GF-D8 (cell line): ENCODE measurements around the gene FRMD6.
"Not testable (repeated sequence)": the region's sequence is repeated elsewhere in the genome, so short reads cannot be mapped to it uniquely, and the experiment has no call there.

ENCODE experiments used
- DNase-seq: peaks from one replicate; lab custom pipeline; 2025; lab: John Stamatoyannopoulos, UW

The FRMD6 gene

DNA sequence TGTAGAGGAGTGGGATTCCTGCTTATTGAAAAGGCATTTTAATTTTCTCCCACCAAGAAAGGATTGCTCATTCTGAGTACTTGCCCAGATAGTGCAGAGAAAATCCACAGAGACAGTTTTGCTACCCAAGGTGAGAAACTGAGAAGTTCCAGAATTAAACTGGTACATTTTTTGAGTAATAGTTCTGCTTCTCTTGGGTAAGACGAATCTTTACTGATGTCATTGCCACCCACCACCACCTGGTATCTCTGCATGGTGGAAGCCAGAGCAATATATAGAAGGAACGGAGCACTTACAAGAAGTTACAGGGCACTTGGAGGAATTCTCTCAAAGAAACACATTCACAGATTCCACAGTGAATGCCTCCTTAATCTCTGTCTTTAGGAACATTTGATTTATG is 20.7 kb upstream of the FRMD6 start:
- DNase-seq = no peak

- DNase-seq = not testable (repeated sequence)
Measured at GRCh38 chr14:51633298-51633697, 18.4 kb upstream of the FRMD6 start.

DNA sequence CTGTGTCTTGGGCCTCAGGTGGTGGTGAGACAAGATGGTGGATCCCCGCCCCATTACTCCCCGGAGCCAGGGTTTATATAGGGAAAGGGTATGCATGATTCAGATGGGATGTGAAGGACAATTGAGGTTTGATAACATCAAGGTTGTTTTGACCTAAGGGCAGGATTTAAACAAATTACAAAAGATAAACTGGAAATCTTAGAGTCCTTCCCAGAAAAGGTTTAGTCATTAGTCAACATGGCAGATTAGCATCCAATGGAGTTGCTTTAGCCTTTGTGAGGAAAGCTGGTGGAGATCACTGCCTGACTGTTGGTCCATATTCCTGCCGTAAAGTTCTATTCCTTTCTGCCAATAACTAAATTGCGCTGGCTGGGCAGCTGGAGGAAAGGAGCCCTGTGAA is 15.6 kb upstream of the FRMD6 start:
- no peak for DNase-seq

GRCh38 chr14:51638071-51638944 is 13.4 kb upstream of the FRMD6 start:
- no peak for DNase-seq

DNA sequence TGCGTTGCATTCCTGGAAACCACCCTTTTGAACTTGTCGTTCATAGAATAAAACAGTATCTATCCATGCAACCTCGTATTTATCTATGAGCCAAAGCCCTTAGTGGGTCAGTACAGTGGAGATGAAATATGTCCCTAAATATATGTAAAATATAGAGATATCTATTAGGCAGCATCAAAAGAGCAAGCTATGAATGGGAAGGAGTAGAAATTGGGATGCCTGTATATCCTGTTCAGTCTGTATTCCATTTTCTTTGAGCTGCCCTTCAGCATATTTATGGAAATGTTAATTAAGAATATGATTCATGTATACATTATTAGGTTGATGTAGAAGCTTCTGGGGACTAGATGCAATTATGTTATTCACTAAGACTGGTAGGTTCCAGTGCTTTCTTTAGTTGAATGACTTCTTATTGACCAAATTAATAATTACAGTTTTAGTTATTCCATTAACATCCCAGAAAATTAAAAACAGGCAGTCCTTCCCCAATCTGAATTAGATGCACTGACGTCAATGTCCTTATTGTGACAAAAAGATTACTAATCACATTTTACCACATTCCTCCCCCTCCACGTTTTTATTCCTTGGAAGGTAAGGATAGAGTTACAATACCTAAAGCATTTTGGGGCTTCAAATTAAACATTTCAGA is 11.9 kb upstream of the FRMD6 start:
- no peak for DNase-seq

GRCh38 chr14:51643140-51643539 is 8.6 kb upstream of the FRMD6 start:
- DNase-seq = no peak

GRCh38 chr14:51644217-51644933 is 7.3 kb upstream of the FRMD6 start:
- DNase-seq = no peak

GRCh38 chr14:51648296-51648695 is 3.4 kb upstream of the FRMD6 start:
- DNase-seq = no peak

- DNase-seq = no peak
Measured at GRCh38 chr14:51650716-51651387, 858 bp upstream of the FRMD6 start.

DNA sequence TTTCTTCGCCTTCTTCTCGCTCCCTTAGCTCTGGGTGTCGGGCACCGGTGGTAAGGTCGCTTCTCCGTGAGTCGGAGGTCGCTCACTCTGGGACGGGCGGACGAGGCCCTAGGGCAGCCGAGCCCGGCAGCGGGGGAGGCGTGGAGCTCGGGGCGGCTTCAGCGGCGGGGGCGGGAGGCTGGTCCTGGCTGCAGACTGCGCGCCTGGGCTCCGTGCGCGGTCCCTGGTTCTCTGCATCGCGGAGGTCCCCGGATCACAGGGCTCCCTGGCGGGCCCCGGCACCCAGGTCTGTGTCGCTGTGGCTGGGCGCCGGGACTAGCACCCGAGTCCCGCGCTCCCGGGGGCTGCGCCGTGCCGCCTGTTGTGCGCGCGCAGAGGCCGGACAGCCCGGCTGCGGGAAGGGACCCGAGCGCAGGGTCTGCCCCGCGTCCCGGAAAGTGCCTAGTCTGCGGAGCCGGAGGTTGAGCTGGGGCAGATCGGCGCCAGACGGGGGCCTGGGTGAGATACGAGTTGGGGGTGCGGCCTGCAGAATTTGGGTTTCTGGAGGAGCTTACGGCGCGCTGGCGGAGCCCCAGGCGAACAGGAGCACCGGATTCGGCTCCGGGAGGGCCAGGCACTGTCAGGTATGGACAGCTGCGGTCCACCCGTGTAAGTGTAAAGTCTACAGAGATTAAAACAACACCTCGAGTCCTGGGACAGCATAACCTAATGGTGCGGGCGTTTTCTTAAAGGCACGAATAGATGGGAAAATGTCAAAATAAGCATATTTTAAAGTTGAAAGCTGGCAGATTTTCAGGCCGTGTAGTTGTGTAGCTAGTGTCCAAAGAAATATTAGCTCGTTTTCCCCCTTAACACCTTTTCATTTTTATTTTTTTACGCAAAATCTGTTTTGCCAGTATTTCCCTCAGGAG is 713 bp downstream of the FRMD6 start:
- DNase-seq = no peak

GRCh38 chr14:51653079-51653774 is 1.5 kb downstream of the FRMD6 start:
- DNase-seq = no peak

- DNase-seq = no peak
Measured at GRCh38 chr14:51653775-51654532, 2.2 kb downstream of the FRMD6 start.

DNA sequence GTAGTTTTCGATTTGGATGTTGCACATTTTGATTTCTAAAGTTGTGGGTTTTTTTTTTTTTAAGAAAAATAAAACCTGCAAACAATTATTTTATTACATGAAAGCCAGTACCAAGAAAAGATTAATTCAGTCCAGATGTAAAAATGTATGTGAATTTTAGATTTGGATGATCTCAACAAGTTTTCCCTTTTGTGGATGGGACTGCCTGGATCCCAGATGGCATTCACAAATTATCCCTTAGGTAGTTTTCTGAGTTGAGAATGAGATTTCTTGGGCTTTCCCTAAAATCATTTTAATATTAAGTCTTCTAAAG is 2.8 kb downstream of the FRMD6 start:
- DNase-seq = no peak

DNA sequence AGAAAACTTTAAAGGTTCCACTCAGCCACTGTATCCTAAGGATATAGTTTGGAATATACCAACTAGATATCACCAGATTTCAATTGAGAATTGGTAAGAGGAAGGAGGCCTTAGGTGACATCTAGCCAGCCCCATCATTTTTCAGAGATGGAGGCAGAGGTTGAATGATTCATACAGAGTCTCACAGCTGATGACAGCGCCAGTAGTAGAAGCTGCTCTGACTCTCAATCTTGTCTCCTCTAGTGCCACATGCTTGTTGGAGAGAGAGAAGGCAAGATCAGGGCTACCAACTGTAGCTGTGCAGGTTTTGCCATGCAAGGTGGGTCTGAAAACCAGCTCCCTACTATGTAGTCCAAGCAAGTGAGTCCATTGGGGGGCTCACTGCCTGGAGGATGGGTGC is 6.1 kb downstream of the FRMD6 start:
- DNase-seq = no peak

- DNase-seq = no peak
Measured at GRCh38 chr14:51658441-51659173, 6.9 kb downstream of the FRMD6 start.

- DNase-seq = no peak
Measured at GRCh38 chr14:51660741-51661140, 9.0 kb downstream of the FRMD6 start.

GRCh38 chr14:51661504-51661903 is 9.8 kb downstream of the FRMD6 start:
- no peak for DNase-seq

- DNase-seq = no peak
Measured at GRCh38 chr14:51663783-51664326, 12.1 kb downstream of the FRMD6 start.

DNA sequence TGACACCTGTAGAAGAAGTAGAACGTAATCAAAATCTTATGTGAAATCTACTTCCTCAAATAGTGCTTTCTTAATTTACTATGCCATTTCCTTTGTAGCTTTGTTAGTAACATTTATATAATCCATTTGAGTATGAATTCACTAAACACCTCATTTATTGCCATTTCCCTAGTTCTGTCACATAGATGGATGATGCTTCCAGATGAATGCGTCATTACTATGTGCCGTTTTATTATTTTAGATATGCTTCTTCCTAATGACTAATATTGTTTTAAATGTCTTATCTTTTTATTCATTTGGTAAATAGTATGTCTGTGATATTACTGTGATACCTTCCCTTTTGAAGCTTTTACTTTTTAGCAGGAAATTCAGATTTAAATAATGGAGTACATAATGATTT is 14.4 kb downstream of the FRMD6 start:
- DNase-seq = no peak
